Activated CD4-positive, CD25-positive, alpha-beta regulatory T cell treated with anti-CD3 and anti-CD28 coated beads, Interleukin-2, amount 50 U/mL, for 72 hours (primary cell): ENCODE data around the gene TRPM2.
"Not testable (repeated sequence)": the region's sequence is repeated elsewhere in the genome, so short reads cannot be mapped to it uniquely, and the experiment has no call there.

Source experiments
- DNase-seq: peaks from one replicate; pipeline ENCODE4 v3.0.0; 2021

TRPM2 gene

DNA sequence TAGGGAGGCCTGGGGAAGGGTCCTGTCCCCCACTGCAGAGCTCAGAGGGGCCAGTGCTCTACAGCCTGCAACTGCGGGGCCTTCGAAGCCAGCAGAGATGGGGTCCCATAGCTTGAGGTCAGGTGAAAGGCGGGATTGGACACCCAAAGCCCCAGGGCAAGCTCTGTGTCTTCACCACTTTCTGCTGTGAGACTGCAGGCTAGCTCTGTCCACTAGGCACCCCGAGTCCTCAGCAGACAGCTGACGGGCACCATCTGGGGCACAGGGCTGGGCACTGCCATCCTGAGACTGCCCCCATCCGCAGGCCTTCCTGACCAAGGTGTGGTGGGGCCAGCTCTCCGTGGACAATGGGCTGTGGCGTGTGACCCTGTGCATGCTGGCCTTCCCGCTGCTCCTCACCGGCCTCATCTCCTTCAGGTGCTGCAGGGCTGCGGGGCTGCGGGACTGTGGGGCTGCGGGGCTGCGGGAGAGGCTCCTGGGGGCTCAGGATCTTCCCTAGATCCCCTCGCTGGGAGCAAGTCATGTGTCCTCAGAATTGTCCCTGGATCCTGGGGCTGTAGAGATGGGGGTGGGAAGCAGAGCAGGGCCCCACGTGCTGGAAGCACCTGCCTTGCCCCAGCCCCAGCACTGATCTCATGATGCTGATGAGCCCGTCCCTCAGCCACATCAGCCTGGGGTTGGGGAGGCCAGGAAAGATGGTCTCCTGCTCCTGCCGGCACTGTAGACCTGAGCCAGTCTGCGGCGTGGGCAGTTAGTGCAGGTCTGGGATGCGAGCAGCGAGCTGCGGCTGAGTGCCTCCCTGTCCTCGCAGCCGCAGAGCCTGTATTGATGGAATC, 46.8 kb downstream of the TRPM2 start:
- DNase-seq: no peak

DNA sequence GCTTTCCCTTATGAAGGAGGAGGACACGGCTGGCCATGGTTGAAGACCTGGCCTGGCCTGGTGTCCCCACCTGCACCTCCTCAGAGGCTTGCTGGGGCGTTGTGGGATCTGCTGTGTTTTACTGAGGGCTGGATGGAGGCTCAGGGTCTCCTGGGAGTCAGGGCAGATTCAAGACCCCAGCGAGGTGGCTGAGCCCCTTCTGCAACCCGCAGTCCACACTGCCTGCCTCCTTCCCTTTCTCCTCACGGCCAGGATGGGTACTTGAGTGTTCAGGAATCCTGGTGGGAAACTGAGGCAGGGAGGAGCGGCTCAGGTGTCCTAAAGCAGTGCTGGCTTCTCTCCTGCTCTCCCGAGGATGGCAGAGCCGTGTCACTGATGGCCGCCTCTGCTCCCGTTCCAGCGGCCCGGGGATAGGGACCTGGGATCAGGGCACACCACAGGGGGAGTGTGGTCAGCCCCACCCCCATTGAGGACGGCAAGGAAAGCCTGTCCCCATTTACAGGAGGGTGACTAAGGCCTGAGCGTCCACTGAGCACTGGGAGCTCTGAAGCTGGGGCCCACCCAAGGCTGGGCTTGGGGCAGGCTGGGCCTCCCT, 47.5 kb downstream of the TRPM2 start:
- no peak for DNase-seq

DNA sequence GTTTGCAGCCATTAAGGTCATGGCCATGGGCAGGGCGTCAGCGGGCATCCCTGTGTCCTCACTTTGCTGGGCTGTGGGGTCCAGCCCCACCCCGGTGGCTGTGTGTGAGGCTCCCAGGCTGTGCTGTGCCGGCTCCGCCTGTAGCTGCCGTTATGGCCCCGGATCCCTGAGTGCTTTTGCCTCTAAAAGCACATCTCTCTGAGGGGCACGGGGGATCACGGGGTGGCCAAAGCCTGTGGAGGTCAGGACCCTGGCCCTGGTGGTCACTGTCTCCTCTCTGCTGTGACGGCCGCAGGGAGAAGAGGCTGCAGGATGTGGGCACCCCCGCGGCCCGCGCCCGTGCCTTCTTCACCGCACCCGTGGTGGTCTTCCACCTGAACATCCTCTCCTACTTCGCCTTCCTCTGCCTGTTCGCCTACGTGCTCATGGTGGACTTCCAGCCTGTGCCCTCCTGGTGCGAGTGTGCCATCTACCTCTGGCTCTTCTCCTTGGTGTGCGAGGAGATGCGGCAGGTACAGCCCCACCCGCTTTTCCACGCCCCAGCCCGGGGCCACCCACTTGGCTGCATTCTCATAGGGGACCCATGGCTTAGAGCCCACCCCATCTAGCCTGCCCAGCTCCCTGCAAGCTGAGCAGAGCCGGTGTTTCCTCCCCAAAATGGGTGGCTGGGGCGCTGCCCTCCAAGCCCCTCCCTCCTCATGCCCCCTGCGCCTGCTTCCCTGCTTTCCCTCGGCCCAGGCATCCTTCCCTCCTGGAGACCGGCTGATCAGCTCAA, 48.2 kb downstream of the TRPM2 start:
- DNase-seq: no peak

DNA sequence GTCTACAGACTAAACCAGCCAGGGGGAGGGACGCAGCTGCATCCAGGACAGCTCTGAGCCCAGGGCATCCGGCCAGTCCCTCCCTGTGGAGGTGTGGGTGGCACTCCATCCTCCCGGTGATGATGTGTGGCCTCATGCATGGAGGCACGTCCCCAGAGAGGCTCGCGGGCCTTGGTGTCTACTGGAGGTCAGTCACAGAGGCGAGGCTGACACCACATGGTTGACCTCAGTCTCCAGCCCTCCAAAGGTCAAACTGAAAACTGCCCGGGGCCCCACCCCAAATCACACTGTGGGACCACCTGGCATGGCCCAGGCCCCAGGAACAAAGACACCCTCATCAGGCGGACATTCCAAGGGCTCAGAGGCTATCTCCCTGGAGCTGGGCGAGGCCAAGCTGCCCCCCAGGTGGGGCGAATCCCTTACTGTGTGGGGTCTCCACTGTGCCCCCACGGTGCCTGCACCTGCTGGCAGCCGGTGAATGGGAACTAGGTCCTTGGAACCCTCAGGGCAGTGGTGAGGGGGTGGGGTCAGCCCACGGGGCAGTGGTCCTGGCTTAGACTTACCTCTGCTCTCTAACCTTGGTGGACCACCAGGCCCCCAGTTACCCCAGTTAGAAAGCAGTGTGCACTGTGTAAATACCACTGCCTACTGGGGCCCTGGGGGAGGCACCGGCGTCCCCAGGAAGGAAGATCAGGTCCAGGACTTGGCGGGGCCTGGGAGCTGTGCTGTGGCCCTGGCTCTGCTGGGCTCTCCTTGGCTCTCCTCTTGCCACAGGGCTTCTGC, 49.1 kb downstream of the TRPM2 start:
- no peak for DNase-seq

DNA sequence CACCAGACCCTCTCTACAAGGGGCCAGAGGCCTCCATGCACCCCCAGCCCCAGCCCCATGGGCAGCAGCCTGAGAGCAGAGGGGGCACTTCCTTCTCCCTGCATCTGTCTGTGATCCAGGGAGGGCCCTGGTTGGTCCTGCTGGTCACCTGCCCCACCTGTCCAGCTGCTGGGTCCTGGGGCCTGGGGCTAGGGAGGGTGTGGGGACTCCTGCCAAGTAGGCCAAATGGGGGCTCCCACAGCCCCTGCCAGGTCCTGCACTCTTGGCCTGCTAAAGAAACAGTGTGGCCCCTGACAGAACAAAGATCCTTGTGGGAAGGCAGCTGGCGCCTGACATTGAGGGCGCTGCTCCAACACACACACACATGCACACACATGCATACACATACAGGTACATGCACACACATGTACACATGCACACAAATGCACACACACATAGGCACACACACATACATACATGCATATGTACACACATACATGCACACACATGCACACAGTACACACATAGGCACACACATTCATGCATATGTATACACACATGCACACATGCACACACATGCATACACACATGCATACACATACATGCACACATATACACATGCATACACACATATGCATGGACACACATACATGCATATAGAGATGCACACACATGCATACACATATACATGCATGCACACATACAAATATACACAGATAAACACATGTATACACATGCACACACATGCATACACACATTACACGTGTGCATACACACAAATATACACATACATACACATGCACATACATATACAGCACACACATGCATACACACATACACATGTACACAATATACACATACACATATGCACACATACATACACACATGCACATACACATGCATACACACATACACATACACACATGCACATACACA, 49.9 kb downstream of the TRPM2 start:
- DNase-seq: no peak

DNA sequence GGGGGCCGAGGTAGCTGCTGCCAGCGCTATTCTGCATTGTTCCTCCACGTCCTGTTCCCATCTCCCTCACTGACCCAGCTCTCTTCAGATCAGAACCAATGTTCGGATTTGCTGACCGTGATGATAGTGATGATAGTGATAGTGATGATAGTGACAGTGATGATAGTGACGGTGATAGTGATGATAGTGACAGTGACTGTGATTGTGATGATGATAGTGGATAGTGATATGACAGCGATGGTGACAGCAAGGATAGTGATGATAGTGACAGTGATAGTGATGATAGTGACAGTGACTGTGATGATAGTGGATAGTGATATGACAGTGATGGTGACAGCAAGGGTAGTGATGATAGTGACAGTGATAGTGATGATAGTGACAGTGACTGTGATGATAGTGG, 51.1 kb downstream of the TRPM2 start:
- DNase-seq: not testable (repeated sequence)

DNA sequence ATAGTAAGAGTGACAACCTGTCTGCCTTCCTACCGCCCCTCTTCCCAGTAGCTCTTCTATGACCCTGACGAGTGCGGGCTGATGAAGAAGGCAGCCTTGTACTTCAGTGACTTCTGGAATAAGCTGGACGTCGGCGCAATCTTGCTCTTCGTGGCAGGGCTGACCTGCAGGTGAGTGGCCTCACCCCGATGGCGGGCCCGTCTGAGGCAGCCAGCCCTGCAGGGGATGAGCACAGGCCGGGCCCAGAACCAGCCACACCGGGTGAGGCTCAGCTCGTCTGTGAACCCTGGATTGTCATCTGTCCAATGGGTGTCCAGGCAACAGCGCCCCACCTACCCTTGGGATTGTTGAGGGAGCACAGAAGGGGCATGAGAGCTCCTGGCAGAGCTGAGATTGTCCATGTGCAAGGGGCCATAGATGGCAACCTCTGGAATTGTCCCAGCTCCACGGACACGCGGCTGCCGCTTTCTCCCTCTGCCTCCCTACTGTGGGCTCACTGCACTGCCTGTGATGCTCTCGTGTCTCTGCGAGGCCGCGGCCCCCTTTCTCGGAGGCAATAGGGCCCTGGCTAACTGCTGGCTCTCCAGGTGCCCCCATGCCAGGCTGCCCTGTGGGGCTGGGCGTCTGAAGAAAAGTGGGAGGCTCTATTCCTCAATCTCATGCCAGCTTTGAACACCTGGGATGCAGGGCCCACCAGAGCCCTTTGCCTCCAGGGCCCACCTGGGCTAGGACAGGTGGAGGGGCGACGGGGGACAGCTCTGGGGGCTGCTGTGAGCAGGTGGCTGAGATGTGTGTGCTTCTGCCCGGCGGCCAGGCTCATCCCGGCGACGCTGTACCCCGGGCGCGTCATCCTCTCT, 51.9 kb downstream of the TRPM2 start:
- no peak for DNase-seq

DNA sequence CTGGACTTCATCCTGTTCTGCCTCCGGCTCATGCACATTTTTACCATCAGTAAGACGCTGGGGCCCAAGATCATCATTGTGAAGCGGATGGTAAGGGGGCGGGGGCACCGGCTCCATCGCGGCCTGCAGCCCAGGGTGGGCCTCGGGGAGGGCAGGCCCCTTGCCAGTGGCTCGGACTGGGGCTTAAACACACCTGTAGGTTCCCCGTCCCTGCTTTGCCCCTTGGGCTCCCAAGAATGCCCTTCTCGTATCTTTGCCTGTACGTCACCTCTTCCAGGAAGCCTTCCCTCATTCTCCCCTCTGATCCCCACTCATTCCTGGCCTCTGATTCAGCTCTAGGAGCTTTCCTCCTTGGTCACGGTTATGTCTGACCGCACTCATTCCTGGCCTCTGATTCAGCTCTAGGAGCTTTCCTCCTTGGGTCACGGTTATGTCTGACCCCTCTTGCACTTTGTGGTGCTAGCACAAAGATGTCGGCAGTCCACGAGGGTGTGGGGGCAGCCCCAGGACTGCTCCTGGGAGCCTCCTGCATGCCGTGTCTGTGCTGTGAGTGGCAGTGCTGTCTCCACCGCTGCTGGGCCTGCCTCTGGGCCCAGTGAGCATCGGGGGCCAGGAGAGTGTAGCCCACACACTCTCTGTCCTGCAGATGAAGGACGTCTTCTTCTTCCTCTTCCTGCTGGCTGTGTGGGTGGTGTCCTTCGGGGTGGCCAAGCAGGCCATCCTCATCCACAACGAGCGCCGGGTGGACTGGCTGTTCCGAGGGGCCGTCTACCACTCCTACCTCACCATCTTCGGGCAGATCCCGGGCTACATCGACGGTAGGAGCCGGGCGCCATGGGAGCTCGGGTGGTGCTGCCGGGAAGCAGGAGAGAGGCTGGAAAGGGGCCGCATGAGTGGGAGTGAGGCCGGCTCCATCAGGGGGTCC, 52.8 kb downstream of the TRPM2 start:
- no peak for DNase-seq

DNA sequence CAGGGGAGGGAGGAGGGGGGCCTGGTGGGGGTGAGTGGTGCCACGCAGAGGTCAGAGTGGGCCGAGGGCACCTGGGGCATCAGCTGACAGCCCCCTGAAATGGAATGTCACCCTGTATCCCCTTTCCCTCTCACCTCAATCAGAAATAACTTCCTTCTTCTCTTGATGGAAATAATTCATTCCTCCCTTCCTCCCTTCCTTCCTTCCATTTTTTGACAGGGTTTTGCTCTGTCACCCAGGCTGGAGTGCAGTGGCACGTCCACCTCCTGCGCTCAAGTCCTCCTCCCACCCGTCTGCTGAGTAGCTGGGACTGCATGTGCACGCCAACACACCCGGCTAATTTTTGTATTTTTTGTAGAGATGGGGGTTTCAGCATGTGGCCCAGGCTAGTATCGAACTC, 53.5 kb downstream of the TRPM2 start:
- no peak for DNase-seq

DNA sequence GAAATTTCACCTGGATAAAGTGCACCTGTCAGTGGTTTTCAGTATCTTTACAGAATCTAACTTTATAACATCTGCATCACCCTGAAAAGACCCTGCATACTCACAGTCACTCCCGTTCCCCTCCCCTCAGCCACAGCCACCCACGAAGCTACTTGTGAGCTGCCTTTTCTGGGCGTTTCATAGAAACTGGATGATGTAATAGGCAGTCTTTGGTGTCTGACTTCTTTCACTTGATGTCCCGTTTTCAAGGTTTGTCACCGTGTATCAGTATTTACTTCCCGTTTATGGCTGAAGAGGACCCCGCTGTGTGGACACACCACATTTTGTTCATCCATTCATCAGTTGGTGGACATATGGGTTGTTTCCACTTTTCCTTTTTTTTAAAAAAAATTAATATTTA, 54.1 kb downstream of the TRPM2 start:
- no peak for DNase-seq

DNA sequence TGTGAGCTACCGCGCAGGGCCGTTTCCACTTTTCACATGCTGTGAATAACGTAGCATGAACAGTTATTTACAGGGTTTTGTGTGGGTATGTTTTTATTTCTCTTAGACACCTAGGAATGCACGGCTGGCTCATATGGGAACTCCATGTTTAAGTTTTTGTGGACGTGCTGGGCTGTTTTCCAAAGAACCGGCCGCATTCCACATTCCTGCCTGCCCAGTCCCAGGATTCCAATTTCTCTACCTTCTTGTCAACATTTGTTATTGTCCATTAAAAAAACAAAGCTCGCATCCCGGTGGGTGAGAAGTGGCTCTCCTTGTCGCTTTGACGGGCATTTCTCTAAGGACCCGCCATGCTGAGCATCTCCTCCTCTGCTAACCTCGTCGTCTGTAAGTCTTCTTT, 54.8 kb downstream of the TRPM2 start:
- no peak for DNase-seq

DNA sequence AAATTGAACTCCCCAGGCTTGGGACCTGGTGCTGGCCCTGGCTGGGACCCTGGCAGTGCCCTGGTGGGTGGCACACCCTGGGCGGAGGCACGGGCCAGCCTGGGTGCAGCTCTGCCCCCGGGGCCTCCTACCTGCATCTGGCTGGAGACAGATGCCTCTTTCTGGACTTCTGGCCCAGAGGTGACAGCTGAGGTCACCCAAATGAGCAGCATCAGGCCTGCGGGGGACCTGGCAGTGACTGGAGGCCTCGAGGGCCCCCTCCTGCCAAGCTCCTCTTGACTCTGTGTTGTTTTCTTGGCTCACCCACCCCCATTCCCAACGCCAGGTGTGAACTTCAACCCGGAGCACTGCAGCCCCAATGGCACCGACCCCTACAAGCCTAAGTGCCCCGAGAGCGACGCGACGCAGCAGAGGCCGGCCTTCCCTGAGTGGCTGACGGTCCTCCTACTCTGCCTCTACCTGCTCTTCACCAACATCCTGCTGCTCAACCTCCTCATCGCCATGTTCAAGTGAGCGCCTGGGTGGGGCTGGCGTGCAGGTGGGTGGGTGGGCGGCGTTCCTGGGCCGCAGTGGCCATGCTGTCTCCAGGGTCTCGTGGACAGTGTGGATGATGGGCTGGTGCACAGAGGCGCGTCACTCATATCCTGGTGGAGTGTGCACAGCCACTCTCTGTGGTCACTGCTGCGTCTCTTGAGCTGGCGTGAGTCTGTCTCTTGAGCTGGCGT, 60.3 kb downstream of the TRPM2 start:
- peak; percentile 22 for DNase-seq

DNA sequence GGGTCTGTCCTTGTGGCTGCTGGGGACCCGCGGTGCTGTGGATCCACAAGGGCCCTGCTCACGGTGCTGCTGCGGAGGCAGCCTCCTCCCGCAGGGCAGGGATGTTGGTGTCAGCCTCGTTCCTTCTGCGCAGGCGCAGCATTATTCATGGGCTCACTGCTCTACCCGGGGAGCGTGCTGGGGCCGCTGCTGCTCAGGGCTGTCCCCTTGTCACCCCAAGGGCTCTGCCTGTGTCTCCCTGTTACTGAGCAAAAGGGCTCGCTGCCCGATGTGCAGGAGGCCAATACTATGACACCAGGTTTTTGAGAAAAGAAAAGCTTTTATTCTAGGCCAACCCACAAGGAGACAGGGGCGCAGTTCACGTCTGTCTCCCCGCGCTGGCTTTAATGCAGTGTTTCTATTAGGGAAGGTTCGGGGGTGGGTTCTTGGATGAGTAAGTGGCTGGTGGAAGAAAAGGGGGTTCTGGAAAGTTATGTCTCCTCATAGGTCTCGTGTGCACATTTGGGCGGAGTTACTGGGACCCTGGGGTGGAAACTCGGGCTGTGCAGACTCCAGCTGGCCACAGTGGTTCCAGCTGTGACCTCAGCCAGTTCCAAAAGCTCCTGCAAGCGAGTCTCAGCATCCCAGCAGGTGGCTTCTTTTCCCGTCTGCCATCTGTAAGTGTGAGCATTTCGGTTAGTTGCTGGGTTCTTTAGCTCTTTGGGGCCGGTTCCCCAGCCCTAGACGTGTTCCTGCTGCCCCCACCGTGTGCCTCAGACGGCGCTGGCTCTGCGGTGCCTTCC, 61.1 kb downstream of the TRPM2 start:
- peak; percentile 19 for DNase-seq

DNA sequence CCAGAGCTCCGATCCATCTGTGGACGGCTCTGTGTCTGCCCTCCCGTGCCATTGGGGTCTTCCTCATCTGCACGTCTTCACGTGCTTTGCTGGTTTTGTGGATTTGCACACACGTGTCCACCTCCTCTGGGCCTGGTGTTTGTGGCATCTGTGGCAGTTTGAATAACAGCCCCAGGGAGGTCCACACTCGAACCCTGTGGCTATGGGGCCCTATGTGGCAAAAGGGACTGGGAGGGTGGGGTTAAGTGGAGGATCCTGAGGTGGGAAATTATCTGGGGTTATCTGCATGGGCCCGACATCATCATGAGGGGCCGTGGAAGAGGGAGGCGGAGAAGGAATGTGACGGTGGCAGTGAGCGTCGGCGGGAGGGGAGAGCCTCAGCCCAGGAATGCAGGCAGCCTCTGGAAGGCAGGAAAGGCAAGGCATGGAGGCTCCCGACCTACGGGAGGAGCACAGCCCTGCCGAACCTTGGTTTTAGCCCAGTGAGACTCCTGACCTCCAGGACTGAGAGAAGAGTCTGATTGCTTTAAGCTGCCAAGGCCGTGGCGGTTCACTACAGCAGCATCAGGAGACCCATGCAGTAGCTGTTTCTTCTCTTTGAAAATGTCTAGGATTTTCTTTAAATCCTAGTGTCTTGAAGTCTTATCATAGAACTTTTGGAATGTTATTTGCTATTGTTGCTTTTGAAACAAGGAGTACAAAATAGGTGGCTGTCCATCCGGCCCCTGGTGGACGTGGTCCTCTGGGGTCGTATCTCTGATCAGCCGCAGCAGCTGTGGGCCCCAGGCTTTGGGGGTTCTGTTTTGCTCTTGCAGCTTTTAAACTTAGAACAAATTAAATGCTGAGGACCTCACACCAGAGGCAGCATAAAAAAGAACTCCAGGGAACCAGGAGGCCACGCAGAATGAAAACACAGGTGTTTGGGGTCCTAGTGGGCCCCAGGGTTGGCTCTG, 61.9 kb downstream of the TRPM2 start:
- no peak for DNase-seq

DNA sequence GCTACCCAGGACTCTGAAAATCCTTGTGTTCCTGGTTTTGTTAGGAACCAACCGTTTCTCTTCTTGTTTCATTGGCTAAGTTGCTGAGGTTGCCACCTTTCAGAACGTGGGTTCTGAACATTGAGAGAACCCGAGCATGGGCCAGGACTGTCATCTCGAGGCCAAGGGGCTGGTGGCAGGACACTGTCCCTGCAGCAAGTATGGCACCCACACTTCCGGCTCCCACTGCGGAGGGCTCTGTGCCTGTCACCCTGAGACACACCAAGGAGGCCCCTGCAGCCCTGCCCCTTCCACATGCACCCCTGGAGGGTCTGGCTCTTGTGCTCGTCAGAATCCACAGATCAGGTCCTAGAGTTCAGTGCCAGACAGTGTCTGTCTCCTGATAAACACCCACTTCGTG, 62.8 kb downstream of the TRPM2 start:
- peak; percentile 13 for DNase-seq

DNA sequence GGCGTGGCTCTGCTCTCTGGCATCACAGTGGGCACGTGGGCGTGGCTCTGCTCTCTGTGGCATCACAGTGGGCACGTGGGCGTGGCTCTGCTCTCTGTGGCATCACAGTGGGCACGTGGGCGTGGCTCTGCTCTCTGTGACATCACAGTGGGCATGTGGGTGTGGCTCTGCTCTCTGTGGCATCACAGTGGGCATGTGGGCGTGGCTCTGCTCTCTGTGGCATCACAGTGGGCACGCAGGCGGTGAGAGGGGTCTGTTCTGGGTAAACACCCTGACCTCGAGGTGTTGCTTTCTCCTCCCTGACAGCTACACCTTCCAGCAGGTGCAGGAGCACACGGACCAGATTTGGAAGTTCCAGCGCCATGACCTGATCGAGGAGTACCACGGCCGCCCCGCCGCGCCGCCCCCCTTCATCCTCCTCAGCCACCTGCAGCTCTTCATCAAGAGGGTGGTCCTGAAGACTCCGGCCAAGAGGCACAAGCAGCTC, 64.2 kb downstream of the TRPM2 start:
- peak; percentile 14 for DNase-seq
